ENCODE measurements around the gene RNF180. TPM values are rescaled to one million over a fixed set of nuclear protein-coding genes. Genes with fewer than 3 reads are reported as not detected.

RNF180 gene
- total and polyA plus RNA-seq, 10 of the 15 experiments (the other 5 are each of a cell fraction or from before 2014, with no cell fraction given): 0.16 to 1.2 (median 0.73) TPM

DNA sequence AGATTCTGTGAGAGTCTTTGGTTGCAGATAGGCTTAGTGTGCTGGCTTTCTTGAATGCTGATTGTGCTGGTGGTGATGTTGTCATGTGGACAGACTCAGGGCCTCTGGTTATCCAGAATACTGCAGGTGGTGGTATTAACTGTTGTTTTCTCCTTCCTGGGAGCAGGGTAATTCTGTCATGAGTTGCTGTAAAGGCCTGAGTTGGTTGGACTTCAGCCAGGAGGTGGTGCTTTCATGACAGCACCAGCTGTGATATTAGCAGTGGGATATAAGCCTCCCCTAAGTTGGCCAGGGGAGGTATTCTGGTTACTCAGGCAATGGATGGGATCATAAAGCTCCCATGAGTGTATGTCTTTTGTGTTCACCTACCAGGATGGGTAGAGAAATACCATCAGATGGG, 16.4 kb upstream of the RNF180 start (continued):
- TF ChIP-seq PRDM15 (CRISPR knock-in tag; IDR thresholded peaks at IDR 0.05): no peak
- TF ChIP-seq, protein P1, sequence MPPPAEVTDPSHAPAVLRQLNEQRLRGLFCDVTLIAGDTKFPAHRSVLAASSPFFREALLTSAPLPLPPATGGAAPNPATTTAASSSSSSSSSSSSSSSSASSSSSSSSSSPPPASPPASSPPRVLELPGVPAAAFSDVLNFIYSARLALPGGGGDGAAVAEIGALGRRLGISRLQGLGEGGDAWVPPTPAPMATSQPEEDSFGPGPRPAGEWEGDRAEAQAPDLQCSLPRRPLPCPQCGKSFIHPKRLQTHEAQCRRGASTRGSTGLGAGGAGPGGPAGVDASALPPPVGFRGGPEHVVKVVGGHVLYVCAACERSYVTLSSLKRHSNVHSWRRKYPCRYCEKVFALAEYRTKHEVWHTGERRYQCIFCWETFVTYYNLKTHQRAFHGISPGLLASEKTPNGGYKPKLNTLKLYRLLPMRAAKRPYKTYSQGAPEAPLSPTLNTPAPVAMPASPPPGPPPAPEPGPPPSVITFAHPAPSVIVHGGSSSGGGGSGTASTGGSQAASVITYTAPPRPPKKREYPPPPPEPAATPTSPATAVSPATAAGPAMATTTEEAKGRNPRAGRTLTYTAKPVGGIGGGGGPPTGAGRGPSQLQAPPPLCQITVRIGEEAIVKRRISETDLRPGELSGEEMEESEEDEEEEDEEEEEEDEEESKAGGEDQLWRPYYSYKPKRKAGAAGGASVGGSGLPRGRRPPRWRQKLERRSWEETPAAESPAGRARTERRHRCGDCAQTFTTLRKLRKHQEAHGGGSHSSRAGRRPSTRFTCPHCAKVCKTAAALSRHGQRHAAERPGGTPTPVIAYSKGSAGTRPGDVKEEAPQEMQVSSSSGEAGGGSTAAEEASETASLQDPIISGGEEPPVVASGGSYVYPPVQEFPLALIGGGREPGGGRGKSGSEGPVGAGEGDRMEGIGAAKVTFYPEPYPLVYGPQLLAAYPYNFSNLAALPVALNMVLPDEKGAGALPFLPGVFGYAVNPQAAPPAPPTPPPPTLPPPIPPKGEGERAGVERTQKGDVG (CRISPR knock-in tag; IDR thresholded peaks at IDR 0.05): no peak
- TF ChIP-seq ZZZ3 (IDR thresholded peaks at IDR 0.05; ENCODE audit: control insufficient read depth, insufficient read length, low read depth): no peak
- TF ChIP-seq RB1 (IDR thresholded peaks at IDR 0.05; ENCODE audit: borderline replicate concordance): no peak
